A673 (cell line): ENCODE measurements around the gene PRKAG2. TPM values are rescaled to one million over a fixed set of nuclear protein-coding genes. Genes with fewer than 3 reads are reported as not detected.

ENCODE experiments used
- BruUV-seq: library from RNA; stranded (reverse); fragments of 400-500 nt; replicated peaks from 2 replicates; lab custom pipeline; 2021; lab: Mats Ljungman, UMichigan
- CTCF ChIA-PET: fragments of 300-600 bp; sonication (Branson Sonifier 250); formaldehyde crosslinking; loops from one replicate; lab custom pipeline; 2022; ENCODE audit warnings: antibody characterized with exemption; lab: Charles Lee
- POLR2A ChIA-PET: fragments of 300-600 bp; sonication (Branson Sonifier 250); formaldehyde crosslinking; loops from one replicate; lab custom pipeline; 2022; ENCODE audit warnings: antibody characterized with exemption; ENCODE audit not compliant: low non-redundant PET; lab: Charles Lee
- DNase-seq: peaks from one replicate; pipeline ENCODE4 v3.0.0-alpha.2; 2015; ENCODE audit warnings: low spot score
- H3K27ac ChIP-seq: fragments of 200-600 bp; sonication (generic); 2 replicates; pipeline ENCODE4 v1.5.1; 2016; ENCODE audit warnings: mixed run types, low read depth, mild to moderate bottlenecking, mixed read lengths, antibody characterized with exemption, low read length; ENCODE audit not compliant: poor library complexity, severe bottlenecking
- H3K27me3 ChIP-seq: fragments of 200-600 bp; sonication (generic); replicated peaks from 2 replicates; pipeline ENCODE4 v1.6.1; 2017; ENCODE audit warnings: mixed run types, low read depth, mild to moderate bottlenecking, mixed read lengths, antibody characterized with exemption, low read length; ENCODE audit not compliant: insufficient read depth, poor library complexity
- H3K36me3 ChIP-seq: fragments of 200-600 bp; sonication (generic); 2 replicates; pipeline ENCODE4 v1.6.1; 2016; ENCODE audit warnings: mixed run types, mild to moderate bottlenecking, mixed read lengths, antibody characterized with exemption, low read length; ENCODE audit not compliant: insufficient read depth, poor library complexity, severe bottlenecking
- H3K4me1 ChIP-seq: fragments of 200-600 bp; sonication (generic); 2 replicates; pipeline ENCODE4 v1.6.1; 2017; ENCODE audit warnings: mixed run types, mild to moderate bottlenecking, mixed read lengths, antibody characterized with exemption, low read length; ENCODE audit not compliant: insufficient read depth, poor library complexity, severe bottlenecking
- H3K4me3 ChIP-seq: fragments of 200-600 bp; sonication (generic); 2 replicates; pipeline ENCODE4 v1.5.1; 2016; ENCODE audit warnings: low read depth, mixed run types, mild to moderate bottlenecking, mixed read lengths, low read length; ENCODE audit not compliant: poor library complexity, severe bottlenecking
- H3K9me3 ChIP-seq: fragments of 200-600 bp; sonication (generic); 2 replicates; pipeline ENCODE4 v1.6.1; 2016; ENCODE audit warnings: mixed run types, low read depth, mild to moderate bottlenecking, mixed read lengths, antibody characterized with exemption, low read length; ENCODE audit not compliant: poor library complexity, severe bottlenecking
- EZH2 ChIP-seq: fragments of 200-600 bp; sonication (generic); IDR thresholded peaks from 2 replicates; pipeline ENCODE4 v1.6.1; 2017; ENCODE audit warnings: borderline replicate concordance, low read depth, mild to moderate bottlenecking, mixed read lengths, antibody characterized with exemption, low read length; ENCODE audit not compliant: poor library complexity, severe bottlenecking
- intact Hi-C: fragments of 100-400 bp; cut with micrococcal nuclease; formaldehyde crosslinking; loops from one replicate; pipeline ENCODE4 v1.10.0; 2022; ENCODE audit not compliant: unreplicated experiment
- total RNA-seq: library from RNA; stranded (reverse); gene quantifications from 2 replicates; pipeline ENCODE4 v1.2.3, GENCODE V29; 2021
- TF ChIP-seq, protein P1 (sequence below): fragments of 300-800, 200-600 bp; sonication (generic); conservative IDR thresholded peaks from 2 replicates; pipeline ENCODE4 v1.5.1; 2017; ENCODE audit warnings: low read depth, mild to moderate bottlenecking, antibody characterized with exemption, low read length, moderate library complexity, mixed read lengths

PRKAG2 gene
- total RNA-seq, 1 experiment from 2014 or later, result 11.6 TPM

DNA sequence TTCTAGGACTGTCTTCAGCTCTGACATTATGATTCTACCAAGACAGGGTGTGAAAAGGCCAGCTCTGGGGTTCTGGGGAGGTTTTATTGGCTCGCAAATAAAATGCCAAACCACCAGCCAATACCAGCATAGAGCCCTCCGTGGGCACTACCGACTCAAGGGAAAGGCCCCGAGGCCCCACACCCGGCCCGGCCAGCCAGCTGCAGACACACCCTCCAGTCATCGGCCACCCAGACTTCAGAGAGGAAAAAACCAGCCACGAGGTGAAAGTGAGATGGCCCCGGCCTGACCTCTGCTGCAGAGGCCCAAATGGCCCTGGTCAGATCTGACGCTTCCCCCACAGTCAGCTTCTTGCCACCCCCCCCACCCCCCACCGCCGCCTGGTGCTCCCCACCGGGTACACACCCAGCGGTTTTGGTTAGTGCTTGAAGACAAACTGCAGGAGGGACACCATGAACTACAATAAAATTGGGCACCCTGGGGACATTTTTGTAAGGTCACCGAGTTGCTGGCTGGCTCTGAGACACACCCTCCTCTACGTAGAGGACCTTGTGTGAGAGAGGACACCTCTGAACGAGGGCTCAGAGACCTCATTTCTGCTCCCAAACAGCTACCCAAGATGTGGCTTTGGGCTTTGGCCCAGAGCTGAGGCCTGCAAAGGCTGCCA lies 79.9 kb downstream of the PRKAG2 start:
- intact Hi-C loops, result no loop called here
- CTCF ChIA-PET, result no interaction called here
- POLR2A ChIA-PET, result no interaction called here

GRCh38 chr7:151796091-151796870 lies 80.6 kb downstream of the PRKAG2 start:
- H3K36me3 ChIP-seq, result no peaks in the 10 kb centered on the region
- no peaks in the 10 kb centered on the region for H3K9me3 ChIP-seq
- CTCF ChIA-PET, result no interaction called here
- no peak overlapping the region for H3K4me3 ChIP-seq
- no peak overlapping the region for H3K27ac ChIP-seq
- no peak for TF ChIP-seq EZH2
- TF ChIP-seq, protein P1, sequence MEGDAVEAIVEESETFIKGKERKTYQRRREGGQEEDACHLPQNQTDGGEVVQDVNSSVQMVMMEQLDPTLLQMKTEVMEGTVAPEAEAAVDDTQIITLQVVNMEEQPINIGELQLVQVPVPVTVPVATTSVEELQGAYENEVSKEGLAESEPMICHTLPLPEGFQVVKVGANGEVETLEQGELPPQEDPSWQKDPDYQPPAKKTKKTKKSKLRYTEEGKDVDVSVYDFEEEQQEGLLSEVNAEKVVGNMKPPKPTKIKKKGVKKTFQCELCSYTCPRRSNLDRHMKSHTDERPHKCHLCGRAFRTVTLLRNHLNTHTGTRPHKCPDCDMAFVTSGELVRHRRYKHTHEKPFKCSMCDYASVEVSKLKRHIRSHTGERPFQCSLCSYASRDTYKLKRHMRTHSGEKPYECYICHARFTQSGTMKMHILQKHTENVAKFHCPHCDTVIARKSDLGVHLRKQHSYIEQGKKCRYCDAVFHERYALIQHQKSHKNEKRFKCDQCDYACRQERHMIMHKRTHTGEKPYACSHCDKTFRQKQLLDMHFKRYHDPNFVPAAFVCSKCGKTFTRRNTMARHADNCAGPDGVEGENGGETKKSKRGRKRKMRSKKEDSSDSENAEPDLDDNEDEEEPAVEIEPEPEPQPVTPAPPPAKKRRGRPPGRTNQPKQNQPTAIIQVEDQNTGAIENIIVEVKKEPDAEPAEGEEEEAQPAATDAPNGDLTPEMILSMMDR, result no peak
- H3K27me3 ChIP-seq, result no peaks in the 10 kb centered on the region
- H3K4me1 ChIP-seq, result peaks cover 17% of the 10 kb centered on the region
- no peak for DNase-seq
- intact Hi-C loops, result no loop called here
- BruUV-seq, result no TSS peak
- POLR2A ChIA-PET, result no interaction called here

More for the DNA sequence above, 79.9 kb downstream of the PRKAG2 start:
- Histone ChIP-seq H3K36me3 (no peaks in the 10 kb centered on the region), H3K4me3 (no peak overlapping the region), H3K27ac (no peak overlapping the region), H3K9me3 (no peaks in the 10 kb centered on the region), H3K27me3 (no peaks in the 10 kb centered on the region), H3K4me1 (peaks cover 17% of the 10 kb centered on the region)
- DNase-seq, result no peak
- TF ChIP-seq, protein P1, result no peak
- TF ChIP-seq EZH2, result no peak
- no TSS peak for BruUV-seq

GRCh38 chr7:151795168-151795811 lies 81.6 kb downstream of the PRKAG2 start:
- CTCF ChIA-PET, result no interaction called here
- Histone ChIP-seq H3K4me1 (peaks cover 17% of the 10 kb centered on the region), H3K9me3 (no peaks in the 10 kb centered on the region), H3K36me3 (no peaks in the 10 kb centered on the region), H3K4me3 (no peak overlapping the region), H3K27ac (no peak overlapping the region), H3K27me3 (no peaks in the 10 kb centered on the region)
- TF ChIP-seq, protein P1, result no peak
- POLR2A ChIA-PET, result no interaction called here
- intact Hi-C loops, result no loop called here
- BruUV-seq, result no TSS peak
- no peak for DNase-seq
